ENCODE data around the gene ZNF207.
"Not testable (repeated sequence)": the region's sequence is repeated elsewhere in the genome, so short reads cannot be mapped to it uniquely, and the experiment has no call there.

- TF ChIP-seq, protein P1, sequence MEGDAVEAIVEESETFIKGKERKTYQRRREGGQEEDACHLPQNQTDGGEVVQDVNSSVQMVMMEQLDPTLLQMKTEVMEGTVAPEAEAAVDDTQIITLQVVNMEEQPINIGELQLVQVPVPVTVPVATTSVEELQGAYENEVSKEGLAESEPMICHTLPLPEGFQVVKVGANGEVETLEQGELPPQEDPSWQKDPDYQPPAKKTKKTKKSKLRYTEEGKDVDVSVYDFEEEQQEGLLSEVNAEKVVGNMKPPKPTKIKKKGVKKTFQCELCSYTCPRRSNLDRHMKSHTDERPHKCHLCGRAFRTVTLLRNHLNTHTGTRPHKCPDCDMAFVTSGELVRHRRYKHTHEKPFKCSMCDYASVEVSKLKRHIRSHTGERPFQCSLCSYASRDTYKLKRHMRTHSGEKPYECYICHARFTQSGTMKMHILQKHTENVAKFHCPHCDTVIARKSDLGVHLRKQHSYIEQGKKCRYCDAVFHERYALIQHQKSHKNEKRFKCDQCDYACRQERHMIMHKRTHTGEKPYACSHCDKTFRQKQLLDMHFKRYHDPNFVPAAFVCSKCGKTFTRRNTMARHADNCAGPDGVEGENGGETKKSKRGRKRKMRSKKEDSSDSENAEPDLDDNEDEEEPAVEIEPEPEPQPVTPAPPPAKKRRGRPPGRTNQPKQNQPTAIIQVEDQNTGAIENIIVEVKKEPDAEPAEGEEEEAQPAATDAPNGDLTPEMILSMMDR (IDR thresholded peaks at IDR 0.05; ENCODE audit: low read depth, low read length) = not testable (repeated sequence)
- TF ChIP-seq EZH2phosphoT487 (IDR thresholded peaks at IDR 0.05; ENCODE audit: low read depth) = not testable (repeated sequence)
Observed at GRCh38 chr17:32410085-32410484, 60.1 kb downstream of the ZNF207 start.
